WTC11 (cell line): ENCODE results near the gene CLCN4. TPM values are rescaled to one million over a fixed set of nuclear protein-coding genes. Genes with fewer than 3 reads are reported as not detected.

Experiments used
- ATAC-seq: fragments of 200-7000 bp; cut with Tn5 transposase; 2 replicates; pipeline ENCODE4 v1.10.0; 2021; ENCODE audit warnings: mild to moderate bottlenecking, moderate library complexity
- CTCF ChIA-PET: fragments of 300-600 bp; sonication (Branson Sonifier 250); formaldehyde crosslinking; loops from one replicate; lab custom pipeline; 2021; ENCODE audit warnings: antibody characterized with exemption; lab: Charles Lee
- POLR2A ChIA-PET: fragments of 350-600 bp; sonication (Branson Sonifier 250); formaldehyde crosslinking; loops from one replicate; lab custom pipeline; 2021; ENCODE audit warnings: antibody characterized with exemption; lab: Charles Lee
- DNase-seq: peaks from one replicate; pipeline ENCODE4 v3.0.0; 2021; ENCODE audit warnings: low spot score
- H3K27ac Mint-ChIP-seq: 2 replicates; pipeline ENCODE4 v1.8.0; 2021; ENCODE audit warnings: mixed read lengths
- H3K27me3 Mint-ChIP-seq: 2 replicates; pipeline ENCODE4 v1.8.0; 2021; ENCODE audit warnings: low read depth, mild to moderate bottlenecking, moderate library complexity, mixed read lengths
- H3K36me3 Mint-ChIP-seq: 2 replicates; pipeline ENCODE4 v1.8.0; 2021; ENCODE audit warnings: mixed read lengths
- H3K4me1 Mint-ChIP-seq: 2 replicates; pipeline ENCODE4 v1.8.0; 2022; ENCODE audit warnings: mixed read lengths
- H3K4me3 Mint-ChIP-seq: 2 replicates; pipeline ENCODE4 v1.8.0; 2021; ENCODE audit warnings: mild to moderate bottlenecking, moderate library complexity, mixed read lengths
- H3K9me3 Mint-ChIP-seq: 2 replicates; pipeline ENCODE4 v1.8.0; 2021; ENCODE audit warnings: mixed read lengths
- FOXJ3 ChIP-seq: sonication (generic); formaldehyde crosslinking; IDR thresholded peaks from 2 replicates; pipeline ENCODE4 v1.9.0; 2021; ENCODE audit warnings: missing genetic modification reagents, mild to moderate bottlenecking, borderline replicate concordance
- GTF2I ChIP-seq: fragments of 250-450 bp; sonication (Bioruptor Pico); conservative IDR thresholded peaks from 2 replicates; pipeline ENCODE4 v1.4.0; 2021; ENCODE audit warnings: mild to moderate bottlenecking
- MYBL2 ChIP-seq: sonication (generic); formaldehyde crosslinking; IDR thresholded peaks from 2 replicates; pipeline ENCODE4 v1.8.1; 2023; ENCODE audit warnings: mild to moderate bottlenecking, moderate library complexity, missing genetic modification reagents
- PRDM15 ChIP-seq: sonication (generic); formaldehyde crosslinking; IDR thresholded peaks from 2 replicates; pipeline ENCODE4 v1.8.0; 2022; ENCODE audit warnings: missing genetic modification reagents
- SMAD4 ChIP-seq: sonication (generic); formaldehyde crosslinking; IDR thresholded peaks from 2 replicates; pipeline ENCODE4 v1.8.0; 2022; ENCODE audit warnings: mild to moderate bottlenecking, missing genetic modification reagents
- SP1 ChIP-seq: sonication (generic); formaldehyde crosslinking; conservative IDR thresholded peaks from 2 replicates; pipeline ENCODE4 v1.8.1; 2022; ENCODE audit warnings: missing genetic modification reagents
- ZBTB21 ChIP-seq: sonication (generic); formaldehyde crosslinking; IDR thresholded peaks from 2 replicates; pipeline ENCODE4 v1.8.1; 2023; ENCODE audit warnings: mild to moderate bottlenecking, missing genetic modification reagents, borderline replicate concordance
- ZNF317 ChIP-seq: sonication (generic); formaldehyde crosslinking; IDR thresholded peaks from 2 replicates; pipeline ENCODE4 v1.8.1; 2023; ENCODE audit warnings: low read depth, mild to moderate bottlenecking, moderate library complexity, missing genetic modification reagents, borderline replicate concordance
- ZNF423 ChIP-seq: fragments of 250-450 bp; sonication (Bioruptor Pico); IDR thresholded peaks from 2 replicates; pipeline ENCODE4 v2.1.2; 2022; ENCODE audit warnings: mild to moderate bottlenecking, moderate library complexity
- total RNA-seq: library from RNA; stranded (reverse); gene quantifications from 3 replicates; pipeline ENCODE4 v1.2.3, GENCODE V29; 2021
- TF ChIP-seq, protein P1 (sequence below): sonication (generic); formaldehyde crosslinking; IDR thresholded peaks from 2 replicates; pipeline ENCODE4 v1.8.1; 2023; ENCODE audit warnings: mild to moderate bottlenecking, missing genetic modification reagents, moderate library complexity
- TF ChIP-seq, protein P2 (sequence below): sonication (generic); formaldehyde crosslinking; IDR thresholded peaks from 2 replicates; pipeline ENCODE4 v1.8.1; 2022; ENCODE audit warnings: mild to moderate bottlenecking, moderate library complexity, missing genetic modification reagents
- TF ChIP-seq, protein P3 (sequence below): sonication (generic); formaldehyde crosslinking; IDR thresholded peaks from 2 replicates; pipeline ENCODE4 v1.8.1; 2023; ENCODE audit warnings: mild to moderate bottlenecking, missing genetic modification reagents
- TF ChIP-seq, protein P4 (sequence below): sonication (generic); formaldehyde crosslinking; IDR thresholded peaks from 2 replicates; pipeline ENCODE4 v1.8.1; 2023; ENCODE audit warnings: mild to moderate bottlenecking, moderate library complexity, missing genetic modification reagents

The CLCN4 gene
- total RNA-seq, 1 experiment from 2014 or later = 8.9 TPM

DNA sequence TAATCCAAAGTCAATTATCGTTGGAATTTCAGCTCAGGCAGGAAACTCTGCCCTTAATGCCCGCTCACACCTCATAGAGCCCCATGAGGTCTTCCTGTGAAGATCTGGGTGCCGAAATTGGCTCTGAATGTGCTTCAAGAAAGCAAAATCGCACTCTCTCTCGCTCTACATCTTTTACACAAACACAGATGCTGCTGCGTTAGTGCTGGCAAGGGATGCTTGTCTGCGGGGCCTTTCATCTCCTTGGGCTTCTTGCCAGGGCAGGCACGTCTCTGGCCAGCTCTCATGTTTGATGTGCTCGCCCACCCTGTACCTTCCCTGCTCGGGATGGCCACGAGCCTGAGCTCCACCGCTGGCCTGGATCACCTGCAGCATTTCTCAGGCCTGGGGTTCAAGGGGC, 66.5 kb downstream of the CLCN4 start (continued):
- TF ChIP-seq PRDM15 (no peak), SMAD4 (CRISPR knock-in tag) (no peak), ZBTB21 (no peak), MYBL2 (CRISPR knock-in tag) (no peak), ZNF317 (CRISPR knock-in tag) (no peak), GTF2I (CRISPR knock-in tag) (no peak)

- ChIA-PET POLR2A (no interaction called here), CTCF (no interaction called here)
- no peaks in the 10 kb centered on the region for H3K27me3 Mint-ChIP-seq
- TF ChIP-seq, protein P1, sequence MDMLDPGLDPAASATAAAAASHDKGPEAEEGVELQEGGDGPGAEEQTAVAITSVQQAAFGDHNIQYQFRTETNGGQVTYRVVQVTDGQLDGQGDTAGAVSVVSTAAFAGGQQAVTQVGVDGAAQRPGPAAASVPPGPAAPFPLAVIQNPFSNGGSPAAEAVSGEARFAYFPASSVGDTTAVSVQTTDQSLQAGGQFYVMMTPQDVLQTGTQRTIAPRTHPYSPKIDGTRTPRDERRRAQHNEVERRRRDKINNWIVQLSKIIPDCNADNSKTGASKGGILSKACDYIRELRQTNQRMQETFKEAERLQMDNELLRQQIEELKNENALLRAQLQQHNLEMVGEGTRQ (CRISPR knock-in tag) = no peak
- TF ChIP-seq ZNF317 (CRISPR knock-in tag) (no peak), SP1 (CRISPR knock-in tag) (no peak)
- TF ChIP-seq, protein P2, sequence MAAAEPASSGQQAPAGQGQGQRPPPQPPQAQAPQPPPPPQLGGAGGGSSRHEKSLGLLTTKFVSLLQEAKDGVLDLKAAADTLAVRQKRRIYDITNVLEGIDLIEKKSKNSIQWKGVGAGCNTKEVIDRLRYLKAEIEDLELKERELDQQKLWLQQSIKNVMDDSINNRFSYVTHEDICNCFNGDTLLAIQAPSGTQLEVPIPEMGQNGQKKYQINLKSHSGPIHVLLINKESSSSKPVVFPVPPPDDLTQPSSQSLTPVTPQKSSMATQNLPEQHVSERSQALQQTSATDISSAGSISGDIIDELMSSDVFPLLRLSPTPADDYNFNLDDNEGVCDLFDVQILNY (CRISPR knock-in tag) = no peak
- TF ChIP-seq, protein P3, sequence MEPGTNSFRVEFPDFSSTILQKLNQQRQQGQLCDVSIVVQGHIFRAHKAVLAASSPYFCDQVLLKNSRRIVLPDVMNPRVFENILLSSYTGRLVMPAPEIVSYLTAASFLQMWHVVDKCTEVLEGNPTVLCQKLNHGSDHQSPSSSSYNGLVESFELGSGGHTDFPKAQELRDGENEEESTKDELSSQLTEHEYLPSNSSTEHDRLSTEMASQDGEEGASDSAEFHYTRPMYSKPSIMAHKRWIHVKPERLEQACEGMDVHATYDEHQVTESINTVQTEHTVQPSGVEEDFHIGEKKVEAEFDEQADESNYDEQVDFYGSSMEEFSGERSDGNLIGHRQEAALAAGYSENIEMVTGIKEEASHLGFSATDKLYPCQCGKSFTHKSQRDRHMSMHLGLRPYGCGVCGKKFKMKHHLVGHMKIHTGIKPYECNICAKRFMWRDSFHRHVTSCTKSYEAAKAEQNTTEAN = no peak
- no peak overlapping the region for H3K4me3 Mint-ChIP-seq
- no peak for DNase-seq
- H3K27ac Mint-ChIP-seq = no peak overlapping the region
- ATAC-seq = no peak
- H3K9me3 Mint-ChIP-seq = no peaks in the 10 kb centered on the region
- no peaks in the 10 kb centered on the region for H3K36me3 Mint-ChIP-seq
- H3K4me1 Mint-ChIP-seq = no peaks in the 10 kb centered on the region
Observed at GRCh38 chrX:10223781-10224180, 67.0 kb downstream of the CLCN4 start.

GRCh38 chrX:10230222-10230621, 73.4 kb downstream of the CLCN4 start:
- DNase-seq = no peak
- CTCF ChIA-PET = no interaction called here
- Mint-ChIP-seq H3K9me3 (no peaks in the 10 kb centered on the region), H3K36me3 (no peaks in the 10 kb centered on the region), H3K27me3 (no peaks in the 10 kb centered on the region), H3K4me3 (no peak overlapping the region)
- POLR2A ChIA-PET = no interaction called here
- TF ChIP-seq ZNF423 (CRISPR knock-in tag) (no peak), ZNF317 (CRISPR knock-in tag) (no peak), FOXJ3 (CRISPR knock-in tag) (no peak)
- TF ChIP-seq, protein P4, sequence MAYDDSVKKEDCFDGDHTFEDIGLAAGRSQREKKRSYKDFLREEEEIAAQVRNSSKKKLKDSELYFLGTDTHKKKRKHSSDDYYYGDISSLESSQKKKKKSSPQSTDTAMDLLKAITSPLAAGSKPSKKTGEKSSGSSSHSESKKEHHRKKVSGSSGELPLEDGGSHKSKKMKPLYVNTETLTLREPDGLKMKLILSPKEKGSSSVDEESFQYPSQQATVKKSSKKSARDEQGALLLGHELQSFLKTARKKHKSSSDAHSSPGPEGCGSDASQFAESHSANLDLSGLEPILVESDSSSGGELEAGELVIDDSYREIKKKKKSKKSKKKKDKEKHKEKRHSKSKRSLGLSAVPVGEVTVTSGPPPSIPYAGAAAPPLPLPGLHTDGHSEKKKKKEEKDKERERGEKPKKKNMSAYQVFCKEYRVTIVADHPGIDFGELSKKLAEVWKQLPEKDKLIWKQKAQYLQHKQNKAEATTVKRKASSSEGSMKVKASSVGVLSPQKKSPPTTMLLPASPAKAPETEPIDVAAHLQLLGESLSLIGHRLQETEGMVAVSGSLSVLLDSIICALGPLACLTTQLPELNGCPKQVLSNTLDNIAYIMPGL (CRISPR knock-in tag) = no peak
- TF ChIP-seq, all 79 proteins: peak for 0
- no peak for ATAC-seq
- H3K27ac Mint-ChIP-seq = no peak overlapping the region
- H3K4me1 Mint-ChIP-seq = no peaks in the 10 kb centered on the region
